HL-60 (cell line): ENCODE results near the gene KLF12.

Source experiments
- DNase-seq, 2 experiments: peaks; one replicate each; pipeline ENCODE4 v3.0.0-alpha.2; 2010 to 2020; ENCODE audit warnings: low read depth in 1 of 2, low spot score in 1 of 2
- H3K27ac ChIP-seq: fragments of 250-450 bp; sonication (Bioruptor Pico); replicated peaks from 2 replicates; pipeline ENCODE4 v1.5.1; 2020; ENCODE audit warnings: mild to moderate bottlenecking, moderate library complexity
- H3K27me3 ChIP-seq: fragments of 250-450 bp; sonication (Bioruptor Pico); 2 replicates; pipeline ENCODE4 v1.5.1; 2021; ENCODE audit warnings: mild to moderate bottlenecking, moderate library complexity; ENCODE audit not compliant: insufficient read depth, poor library complexity, severe bottlenecking
- H3K4me3 ChIP-seq: replicated peaks from 2 replicates; pipeline ENCODE4 v1.5.1; 2011; ENCODE audit warnings: mild to moderate bottlenecking, control low read depth, low read length; ENCODE audit not compliant: insufficient read depth
- CTCF ChIP-seq: IDR thresholded peaks from one replicate; pipeline ENCODE4 v1.5.1; 2011; ENCODE audit warnings: low read length, control low read depth, inconsistent platforms; ENCODE audit not compliant: insufficient read depth
- GABPA ChIP-seq: IDR thresholded peaks from 2 replicates; pipeline ENCODE4 v1.6.1; 2012; ENCODE audit warnings: low read depth
- POLR2AphosphoS5 ChIP-seq: IDR thresholded peaks from 2 replicates; pipeline ENCODE4 v1.6.1; 2012; ENCODE audit warnings: low read depth
- REST ChIP-seq: IDR thresholded peaks from 2 replicates; pipeline ENCODE4 v1.6.1; 2012; ENCODE audit warnings: low read depth; ENCODE audit not compliant: insufficient replicate concordance
- SPI1 ChIP-seq: IDR thresholded peaks from 2 replicates; pipeline ENCODE4 v1.6.1; 2012; ENCODE audit warnings: low read depth, mild to moderate bottlenecking, borderline replicate concordance

KLF12 gene

GRCh38 chr13:74158571-74159352 lies 24.6 kb upstream of the KLF12 start:
- DNase-seq: no peak
- no peak for TF ChIP-seq REST
- TF ChIP-seq POLR2AphosphoS5: no peak
- TF ChIP-seq SPI1: no peak
- no peak for TF ChIP-seq CTCF
- no peak for TF ChIP-seq GABPA
- Histone ChIP-seq H3K4me3 (no peak overlapping the region), H3K27ac (no peak overlapping the region), H3K27me3 (peaks cover 2% of the 10 kb centered on the region)

GRCh38 chr13:74158028-74158427 lies 23.8 kb upstream of the KLF12 start:
- TF ChIP-seq POLR2AphosphoS5 (no peak), CTCF (no peak), GABPA (no peak), REST (no peak), SPI1 (no peak)
- H3K27ac ChIP-seq: no peak overlapping the region
- no peak overlapping the region for H3K4me3 ChIP-seq
- peaks cover 2% of the 10 kb centered on the region for H3K27me3 ChIP-seq
- no peak for DNase-seq

GRCh38 chr13:74154981-74155380 lies 20.8 kb upstream of the KLF12 start:
- H3K27me3 ChIP-seq: peaks cover 2% of the 10 kb centered on the region
- no peak for TF ChIP-seq CTCF
- no peak for TF ChIP-seq POLR2AphosphoS5
- no peak for TF ChIP-seq SPI1
- no peak for TF ChIP-seq GABPA
- TF ChIP-seq REST: no peak
- no peak overlapping the region for H3K27ac ChIP-seq
- no peak for DNase-seq
- H3K4me3 ChIP-seq: no peak overlapping the region
